Spleen (tissue), 7 donors: ENCODE results near the gene ERCC6L.

Experiments
- CTCF ChIP-seq, 11 experiments: fragments of 200-600 bp in 7 of 11; fragments of 450-650 bp in 4 of 11; sonication (generic) in 4 of 11; IDR thresholded peaks in 8 of 11; conservative IDR thresholded peaks in 3 of 11; 1 replicate in 7 of 11; 2 replicates in 4 of 11; pipeline versions ENCODE4 v1.4.0 to v1.8.0; 2016 to 2021; ENCODE audit warnings: antibody characterized with exemption in 11 of 11, inconsistent platforms in 4 of 11, mild to moderate bottlenecking in 1 of 11
- POLR2A ChIP-seq, 3 donors: fragments of 450-650 bp; IDR thresholded peaks; one replicate each; pipeline ENCODE4 v1.5.1; 2017; ENCODE audit warnings: antibody characterized with exemption in 3 of 3, mild to moderate bottlenecking in 1 of 3
- donor health status: DM: no; HTN: no; CAD: no; lungs with moderate emphysema.
- donor health status: DM: no; HTN: no; CAD: no.
- donor health status: DM: no; HTN: no; CAD: no.

- TF ChIP-seq CTCF (IDR thresholded peaks at IDR 0.05 in 8 of 11, conservative IDR thresholded peaks at IDR 0.05 in 3 of 11) (no peak), POLR2A (IDR thresholded peaks at IDR 0.05) (no peak)
Observed at GRCh38 chrX:72201836-72202536, 36.8 kb downstream of the ERCC6L start.
